ENCODE results near the gene SIL1.
"Not testable (repeated sequence)": the region's sequence is repeated elsewhere in the genome, so short reads cannot be mapped to it uniquely, and the experiment has no call there.

Gene SIL1

DNA sequence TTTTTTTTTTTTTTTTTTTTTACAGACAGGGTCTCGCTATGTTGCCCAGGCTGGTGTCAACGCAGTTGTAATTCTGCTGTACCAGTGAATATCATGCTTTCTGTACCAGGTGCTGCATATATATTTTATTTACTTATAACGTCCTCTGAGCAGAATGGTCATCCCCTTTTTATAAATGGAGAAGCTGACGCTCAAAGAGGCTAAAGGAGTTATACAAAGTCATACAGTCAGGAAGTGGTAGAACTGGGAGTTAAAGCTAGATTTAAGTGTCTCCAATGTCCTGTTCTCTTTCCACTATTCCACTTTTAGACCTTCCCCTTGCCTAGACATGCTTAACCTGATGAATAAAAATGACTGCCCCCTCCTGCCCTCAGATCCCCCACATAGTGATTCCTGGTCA is 1.2 kb upstream of the SIL1 start:
- no peak for DNase-seq

DNA sequence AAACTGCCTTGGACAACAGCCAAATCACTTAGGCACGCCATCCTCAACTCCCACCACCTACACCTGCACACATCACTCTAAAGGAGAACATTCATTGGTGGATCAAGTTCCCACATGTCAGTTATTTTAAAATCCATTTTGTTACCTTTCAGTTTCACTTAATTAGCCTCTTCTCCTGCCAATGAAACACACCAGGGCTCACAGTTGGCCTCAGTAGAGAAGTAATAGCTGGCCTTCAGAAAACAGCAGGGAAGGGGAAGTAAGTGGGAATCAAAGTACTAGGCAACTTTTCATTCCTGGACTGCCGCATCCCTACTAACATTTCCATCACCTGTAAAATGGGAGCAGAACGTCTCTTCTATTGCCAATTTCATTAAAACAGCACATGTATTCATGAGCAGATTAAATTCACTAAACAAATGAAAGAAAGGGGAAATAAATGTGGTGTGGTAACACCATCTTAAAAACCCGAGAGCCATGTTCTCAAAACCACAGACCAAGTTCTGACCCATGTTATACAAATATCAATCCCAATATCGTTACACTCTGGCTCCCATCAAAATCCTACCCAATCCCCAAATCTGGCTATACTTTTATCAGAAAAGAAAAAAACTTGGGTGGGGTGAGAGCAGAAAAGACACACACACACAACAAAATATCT is 1.7 kb downstream of the SIL1 start:
- DNase-seq: no peak

DNA sequence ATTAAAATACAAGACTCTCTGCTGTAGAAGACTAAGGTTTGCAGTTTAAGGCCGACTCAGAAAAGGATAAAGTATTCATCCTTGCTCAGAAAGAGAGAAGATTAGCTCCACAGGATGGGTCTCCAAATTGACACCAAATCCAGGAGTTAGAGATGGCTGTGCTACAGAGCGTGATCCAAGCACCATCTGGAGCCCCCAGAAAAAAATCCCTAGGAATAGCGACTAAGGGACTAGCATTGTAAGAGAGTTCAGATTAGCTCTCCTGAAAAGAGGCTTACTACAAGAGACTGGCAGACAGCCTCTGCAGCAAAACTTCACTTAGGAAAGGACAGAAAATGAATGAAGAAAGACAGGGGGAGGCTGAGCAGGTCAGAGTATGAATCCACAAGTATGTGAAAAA is 3.7 kb downstream of the SIL1 start:
- DNase-seq: no peak

DNA sequence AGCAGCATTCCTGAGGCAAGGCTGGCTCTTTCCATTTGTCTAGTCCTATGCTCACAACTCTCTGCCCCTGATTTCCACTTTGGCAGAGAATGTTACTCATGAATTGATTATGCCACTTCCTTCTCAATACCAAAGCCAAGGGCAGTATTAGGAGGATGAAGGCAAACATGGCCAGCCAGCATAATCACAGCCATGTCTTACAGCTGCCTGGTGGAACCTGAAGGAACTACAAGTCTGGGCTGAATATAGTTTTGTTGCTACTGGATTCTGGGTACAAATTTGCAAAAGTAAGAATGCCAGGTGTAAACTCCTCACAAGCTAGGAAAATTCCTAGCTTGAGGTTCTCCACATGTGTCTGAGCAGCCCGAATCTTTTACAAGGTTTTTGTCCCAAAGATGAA is 4.2 kb downstream of the SIL1 start:
- DNase-seq: no peak

DNA sequence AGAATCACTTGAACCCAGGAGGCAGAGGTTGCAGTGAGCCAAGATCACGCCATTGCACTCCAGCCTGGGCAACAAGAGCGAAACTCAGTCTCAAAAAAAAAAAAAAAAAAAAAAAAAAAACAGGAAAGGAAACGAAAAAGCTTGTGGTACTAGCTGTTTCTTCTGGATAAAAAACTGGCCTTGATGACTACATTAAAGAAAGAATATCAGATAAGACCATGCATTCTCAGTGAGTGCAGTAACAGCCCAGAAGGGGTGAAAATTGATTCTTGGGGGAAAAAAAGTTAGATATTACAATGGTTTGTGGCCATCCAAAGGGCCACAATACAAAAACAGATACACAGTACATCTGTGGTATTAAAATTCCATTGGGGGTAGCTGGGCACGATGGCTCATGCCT is 5.3 kb downstream of the SIL1 start:
- DNase-seq: not testable (repeated sequence)

DNA sequence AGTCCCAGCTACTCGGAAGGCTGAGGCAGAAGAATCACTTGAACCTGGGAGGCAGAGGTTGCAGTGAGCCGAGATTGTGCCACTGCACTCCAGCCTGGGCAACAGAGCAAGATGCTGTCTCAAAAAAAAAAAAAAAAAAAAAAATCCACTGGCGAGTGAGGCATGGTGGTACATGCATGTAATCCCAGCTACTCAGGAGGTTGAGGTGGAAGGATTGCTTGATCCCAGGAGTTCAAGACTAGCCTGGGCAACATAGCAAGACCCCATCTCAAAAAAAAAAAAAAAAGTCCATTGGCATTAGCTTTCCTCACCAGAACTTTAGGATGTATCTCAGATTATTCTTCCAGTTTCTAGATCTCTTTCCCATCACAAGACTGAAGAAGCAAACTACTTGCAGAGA is 6.2 kb downstream of the SIL1 start:
- DNase-seq: not testable (repeated sequence)

DNA sequence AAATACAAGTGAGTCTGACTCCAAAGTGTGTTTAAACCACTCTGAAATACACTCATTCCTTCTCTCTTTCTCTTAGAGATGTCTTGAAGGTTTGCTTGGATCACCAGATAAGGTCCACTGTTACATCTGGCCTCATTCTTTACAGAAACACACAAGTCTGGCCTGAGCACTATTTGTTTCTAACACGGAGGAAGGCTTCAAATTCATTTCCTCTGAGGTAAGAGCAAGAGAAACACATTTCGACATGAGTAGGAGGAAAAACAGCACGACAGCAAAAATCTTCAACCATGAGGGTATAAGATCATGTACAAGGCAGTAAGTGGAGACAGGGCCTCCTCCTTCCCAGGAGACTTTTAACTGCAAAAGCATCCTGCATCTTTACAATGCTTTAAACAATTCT is 8.0 kb downstream of the SIL1 start:
- no peak for DNase-seq

DNA sequence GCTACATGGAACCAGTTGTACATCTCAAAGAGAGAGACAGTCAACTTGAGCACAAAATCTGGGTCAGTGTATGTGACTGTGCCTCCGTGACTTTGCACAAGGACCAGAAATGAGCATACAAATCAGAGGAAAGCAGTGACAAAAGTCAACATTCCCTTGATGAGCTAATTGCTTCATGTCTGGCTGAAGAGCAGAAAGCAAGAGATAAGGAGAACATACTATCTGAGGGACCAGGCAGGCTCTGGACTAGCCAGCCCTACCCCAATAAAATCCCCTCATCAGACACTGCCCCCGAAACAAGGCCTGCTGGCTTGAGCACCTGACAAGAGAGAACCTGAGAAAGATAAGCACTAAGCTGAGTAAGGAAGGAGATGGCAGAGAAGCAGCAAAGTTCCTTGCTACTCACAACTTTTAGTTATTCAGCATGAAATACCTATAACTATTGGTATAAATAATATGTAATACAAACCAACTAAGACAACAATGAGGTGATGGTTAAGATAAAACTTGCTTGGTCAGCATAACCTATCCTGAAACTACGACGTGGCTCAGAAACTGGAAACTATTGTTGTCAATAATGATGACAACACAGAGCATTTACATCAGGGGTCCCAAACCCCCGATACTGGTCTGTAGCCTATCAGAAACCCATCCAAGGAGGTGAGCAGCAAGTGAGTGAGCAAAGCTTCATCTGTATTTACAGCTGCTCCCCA is 9.5 kb downstream of the SIL1 start:
- DNase-seq: no peak

DNA sequence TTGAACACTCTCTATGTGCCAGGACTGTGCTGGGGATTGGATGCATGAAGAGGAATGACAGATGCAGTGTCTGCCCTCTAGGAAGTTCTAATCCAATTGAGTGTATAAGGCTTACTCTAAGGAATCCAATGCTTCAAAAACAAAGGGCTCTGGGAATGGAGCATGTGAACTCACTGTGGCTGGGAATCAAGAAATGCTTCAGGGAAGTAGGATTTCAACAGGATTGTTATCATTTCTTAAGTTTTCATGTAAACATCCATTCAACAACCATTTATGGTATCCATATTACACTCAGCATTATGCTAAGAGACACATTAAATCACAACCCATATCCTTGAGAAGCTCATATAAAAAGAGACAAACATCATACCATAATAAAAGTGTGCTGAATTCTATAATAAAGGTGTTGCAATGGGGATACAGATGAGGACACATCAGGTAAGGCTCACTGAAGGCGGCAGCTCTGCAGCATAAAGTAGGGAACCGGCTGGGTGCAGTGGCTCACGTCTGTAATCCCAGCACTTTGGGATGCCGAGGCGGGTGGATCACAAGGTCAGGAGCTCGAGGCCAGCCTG is 11.3 kb downstream of the SIL1 start:
- DNase-seq: no peak

DNA sequence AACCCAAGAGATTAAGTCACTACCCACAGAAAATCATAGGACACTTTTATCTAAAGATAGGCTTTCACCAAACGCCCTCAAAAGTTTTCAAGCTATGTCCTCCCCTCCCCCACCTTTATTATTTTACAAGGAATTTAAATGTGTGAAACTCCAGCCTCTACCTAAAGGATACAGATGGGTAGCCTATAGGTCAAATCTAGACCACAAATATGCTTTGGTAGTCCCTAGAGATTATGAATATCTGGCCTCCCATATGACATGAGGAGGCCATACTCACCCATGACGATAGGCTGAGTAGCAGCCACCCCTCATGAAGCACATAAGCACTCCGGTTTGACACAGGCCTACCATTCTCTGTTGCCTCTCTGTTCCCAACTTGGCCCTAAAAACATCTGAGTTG is 11.9 kb downstream of the SIL1 start:
- DNase-seq: no peak

DNA sequence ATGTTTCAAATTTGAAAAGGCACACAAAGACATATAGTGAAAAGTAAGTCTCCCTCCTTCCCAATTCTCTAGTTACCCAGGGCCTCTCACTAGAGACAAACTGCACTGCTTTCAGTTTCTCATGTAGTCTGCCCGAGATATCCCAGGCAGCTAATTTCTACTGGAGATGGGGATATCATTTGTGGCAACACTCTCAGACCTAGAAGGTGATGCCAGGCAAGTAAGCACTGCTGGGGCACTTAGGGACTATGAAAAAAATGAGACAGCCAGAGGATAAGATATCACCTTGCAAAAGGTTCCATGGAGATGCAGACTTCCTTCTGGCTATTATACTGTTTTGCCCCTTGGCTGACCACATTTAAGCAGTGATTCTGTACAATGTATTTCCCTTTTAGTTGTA is 12.6 kb downstream of the SIL1 start:
- no peak for DNase-seq

DNA sequence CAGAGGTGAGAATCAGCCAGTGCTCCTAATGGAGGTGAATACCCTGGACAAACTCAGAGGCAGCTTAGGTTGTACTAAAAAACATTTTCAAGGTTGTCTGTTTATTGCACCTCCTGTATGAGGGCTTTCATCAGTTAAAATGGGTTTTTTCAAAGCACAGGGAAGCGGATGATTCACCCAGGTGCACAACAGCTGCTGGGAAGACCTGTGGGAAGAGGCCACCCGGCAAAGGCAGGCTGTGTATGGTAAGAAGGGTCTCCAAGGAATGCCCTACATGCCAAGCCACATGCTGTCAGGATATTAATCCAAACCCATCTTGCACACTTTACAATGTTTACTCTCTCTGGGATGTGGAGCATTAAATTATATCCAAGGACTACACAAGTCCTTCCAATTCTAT is 14.7 kb downstream of the SIL1 start:
- DNase-seq: no peak

DNA sequence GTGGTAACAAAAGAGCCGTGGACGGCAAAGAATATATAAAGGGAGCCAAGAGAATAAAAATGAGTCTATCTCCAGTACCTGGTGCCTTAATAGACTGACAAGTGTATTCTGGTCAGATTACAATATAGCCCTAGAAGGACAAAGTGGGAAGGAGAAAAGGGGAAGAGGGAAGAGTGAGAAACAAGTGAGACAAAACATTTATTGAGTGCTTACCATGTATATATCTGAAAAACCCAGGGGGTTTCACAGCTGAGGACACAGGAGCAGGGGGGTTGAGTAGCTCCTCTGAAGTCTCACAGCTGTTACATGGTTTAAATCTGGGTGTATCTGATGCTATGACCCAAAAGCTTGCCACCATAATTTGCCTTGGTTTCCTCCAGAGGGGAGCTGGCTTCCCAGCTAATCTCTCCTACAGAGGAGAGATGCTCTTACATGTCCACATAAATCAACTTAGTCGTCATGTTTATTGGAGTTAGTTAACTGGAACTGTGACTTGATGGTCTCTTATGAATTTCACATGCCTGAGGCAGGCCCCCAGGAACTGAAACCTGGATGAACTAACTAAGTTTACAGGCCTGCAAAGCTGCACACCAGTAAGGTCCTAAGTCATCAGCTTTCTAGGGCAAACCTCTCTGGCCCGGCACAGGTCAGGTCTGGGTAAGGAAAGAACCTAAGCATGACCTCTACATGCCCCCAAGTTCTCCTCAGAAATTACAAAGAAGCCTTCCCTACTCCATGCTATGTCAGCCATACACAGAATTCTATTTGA is 15.5 kb downstream of the SIL1 start:
- DNase-seq: no peak

DNA sequence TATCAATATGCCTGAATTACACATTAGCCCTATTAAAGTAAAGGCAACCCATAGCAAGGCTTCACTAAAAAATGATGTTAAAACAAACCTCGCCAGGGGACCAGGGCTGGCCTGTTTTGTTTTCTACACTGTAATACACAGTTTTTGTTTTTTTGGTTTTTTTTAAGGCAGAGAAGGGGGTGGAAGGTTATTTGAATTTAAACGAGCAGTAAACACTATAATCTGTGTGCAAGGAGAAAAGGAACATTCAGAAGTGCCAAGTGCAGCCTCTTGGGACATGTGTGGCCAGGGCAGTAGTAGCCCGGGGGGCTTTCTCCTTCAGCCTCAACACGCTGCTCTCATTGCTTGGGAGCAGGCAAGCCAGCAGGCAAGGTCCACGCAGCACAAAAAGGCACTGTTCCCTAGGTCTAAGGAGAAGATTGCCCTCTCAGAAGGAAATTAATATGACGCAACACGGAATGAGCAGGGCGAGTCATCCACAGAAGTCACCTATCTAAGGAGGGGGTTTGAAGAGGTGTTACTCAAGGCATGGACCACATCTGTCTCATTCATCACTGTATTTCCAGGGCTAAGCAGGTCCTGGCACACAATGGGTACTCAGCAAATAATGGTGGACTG is 16.2 kb downstream of the SIL1 start:
- DNase-seq: no peak

DNA sequence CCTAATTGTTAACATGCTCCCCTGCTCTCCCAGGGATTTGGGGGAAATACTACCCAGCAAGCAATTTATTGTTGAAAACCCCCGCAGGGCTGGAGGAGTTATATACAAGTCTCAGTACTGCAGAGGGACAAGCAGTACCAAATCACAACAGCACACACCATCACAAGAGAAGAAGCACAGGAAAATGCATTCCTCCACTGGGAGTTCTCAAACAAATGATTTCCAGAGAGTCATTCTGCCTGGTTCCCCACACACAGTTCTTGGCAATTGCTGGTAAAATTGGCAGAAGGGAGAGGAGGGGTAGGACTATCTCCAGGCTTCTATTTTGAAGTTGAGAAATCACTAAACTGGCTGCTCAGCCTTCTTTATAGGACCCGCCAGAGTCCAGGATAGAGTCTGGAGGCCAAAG is 16.8 kb downstream of the SIL1 start:
- DNase-seq: no peak

DNA sequence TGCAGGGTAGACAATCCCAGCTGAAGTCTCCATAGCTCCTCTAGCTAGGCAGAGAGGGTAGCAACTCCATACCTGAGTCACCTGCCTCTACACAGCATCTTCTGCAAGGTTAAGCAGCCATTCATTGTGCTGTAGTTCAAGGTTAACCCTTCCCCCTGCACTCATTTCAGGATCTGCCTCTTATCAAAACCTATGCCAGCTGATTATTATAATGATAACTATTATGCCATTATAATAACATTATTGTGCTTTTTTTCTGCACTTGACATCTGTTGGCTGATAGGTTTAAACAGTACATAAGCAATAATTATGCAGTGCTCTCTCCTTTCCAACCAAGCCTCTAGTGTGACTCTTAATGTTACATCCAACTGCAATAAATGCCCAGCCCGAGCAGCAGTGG is 17.3 kb downstream of the SIL1 start:
- DNase-seq: peak; percentile 72

DNA sequence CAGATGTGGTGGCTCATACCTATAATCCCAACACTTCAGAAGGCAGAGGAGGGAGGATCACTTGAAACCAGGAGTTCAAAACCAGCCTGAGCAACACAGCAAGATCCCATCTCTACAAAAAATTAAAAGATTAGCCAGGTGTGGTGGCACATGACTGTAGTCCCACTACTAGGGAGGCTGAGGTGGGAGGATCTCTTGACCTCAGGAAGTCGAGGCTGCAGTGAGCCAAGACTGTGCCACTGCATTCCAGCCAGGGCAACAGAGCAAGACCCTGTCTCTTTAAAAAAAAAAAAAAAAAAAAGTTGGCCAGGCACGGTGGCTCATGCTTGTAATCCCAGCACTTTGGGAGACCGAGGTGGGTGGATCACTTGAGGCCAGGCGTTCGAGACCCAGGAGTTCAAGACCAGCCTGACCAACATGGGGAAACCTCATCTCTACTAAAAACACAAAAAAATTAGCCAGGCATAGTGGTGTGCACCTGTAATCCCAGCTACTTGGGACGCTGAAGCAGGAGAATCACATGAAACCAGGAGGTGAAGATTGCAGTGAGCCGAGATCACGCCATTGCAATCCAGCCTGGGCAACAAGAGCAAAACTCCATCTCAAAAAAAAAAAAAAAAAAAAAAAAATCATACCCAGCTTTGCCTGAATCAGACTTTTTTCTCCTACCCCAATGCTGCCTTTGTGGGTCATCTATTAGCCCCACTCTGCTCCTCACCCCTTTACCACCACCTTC is 18.2 kb downstream of the SIL1 start:
- DNase-seq: not testable (repeated sequence)

DNA sequence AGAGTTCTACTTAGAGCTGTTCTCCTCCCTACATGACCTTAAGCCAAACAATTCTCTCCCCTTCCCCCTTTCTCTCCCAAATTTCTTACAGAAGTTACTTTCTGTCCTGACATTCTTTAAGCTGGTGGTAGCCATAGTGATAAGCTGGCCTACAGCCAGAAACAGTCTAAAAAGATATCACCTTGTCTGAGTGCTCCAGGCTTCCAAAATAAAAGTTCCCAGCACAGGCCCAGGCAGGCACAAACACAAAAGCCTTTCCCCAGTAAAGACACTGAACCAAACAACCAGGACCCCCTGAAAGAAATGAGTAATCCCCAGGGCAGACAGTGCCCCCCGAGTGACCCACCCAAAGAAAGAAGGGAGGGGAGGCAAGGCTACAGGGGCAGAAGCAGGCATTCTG is 19.2 kb downstream of the SIL1 start:
- no peak for DNase-seq

DNA sequence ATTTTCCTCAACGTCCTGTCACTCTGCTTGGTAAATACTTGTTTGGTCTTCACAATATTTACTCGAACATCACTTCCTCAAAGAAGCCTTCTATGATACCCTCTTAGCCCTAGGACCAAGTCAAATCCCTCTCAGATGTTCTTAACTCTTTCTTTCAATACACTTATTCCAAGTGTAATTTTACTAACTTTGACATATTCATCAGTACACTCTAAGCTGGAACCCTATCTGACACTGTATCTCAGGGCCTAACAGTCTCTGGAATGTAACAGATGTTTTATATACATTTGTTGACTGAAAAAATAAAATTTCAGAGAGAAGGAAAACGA is 19.6 kb downstream of the SIL1 start:
- DNase-seq: no peak

DNA sequence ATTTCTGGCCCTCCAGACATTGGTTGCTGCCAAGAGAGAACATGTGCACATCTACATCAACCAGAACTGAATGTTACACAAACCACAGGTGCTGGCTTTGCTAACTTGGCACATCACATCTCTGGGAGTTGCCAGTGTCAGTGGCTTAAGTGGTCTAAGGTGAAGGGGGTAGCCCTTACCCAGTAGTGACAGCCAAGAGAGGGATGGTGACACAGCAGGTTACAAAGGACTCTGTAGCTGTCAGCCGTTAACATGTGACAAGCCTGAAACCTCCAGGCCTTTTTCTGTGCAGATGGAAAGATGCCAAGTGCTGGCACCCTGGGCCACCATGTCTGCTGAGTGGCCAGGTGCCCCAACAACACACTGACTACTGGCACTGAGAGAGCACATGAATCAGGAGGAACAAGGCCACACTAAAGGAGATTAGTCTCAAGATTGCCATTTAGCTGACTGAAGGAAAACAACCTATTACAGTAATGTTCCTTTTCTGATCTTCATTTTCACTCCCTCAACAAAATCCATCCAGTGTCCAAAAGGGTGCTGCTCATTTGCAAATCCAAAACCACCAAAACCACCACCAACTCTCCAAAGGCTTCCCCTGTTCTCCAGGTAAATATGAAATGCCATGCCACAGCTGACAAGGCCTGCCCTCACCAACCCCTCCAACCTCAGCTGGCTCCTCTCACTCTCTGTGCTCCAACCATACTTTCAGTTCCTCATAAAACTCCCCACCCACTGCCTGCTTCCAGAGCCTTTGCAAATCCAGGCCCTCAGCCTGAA is 20.2 kb downstream of the SIL1 start:
- no peak for DNase-seq

DNA sequence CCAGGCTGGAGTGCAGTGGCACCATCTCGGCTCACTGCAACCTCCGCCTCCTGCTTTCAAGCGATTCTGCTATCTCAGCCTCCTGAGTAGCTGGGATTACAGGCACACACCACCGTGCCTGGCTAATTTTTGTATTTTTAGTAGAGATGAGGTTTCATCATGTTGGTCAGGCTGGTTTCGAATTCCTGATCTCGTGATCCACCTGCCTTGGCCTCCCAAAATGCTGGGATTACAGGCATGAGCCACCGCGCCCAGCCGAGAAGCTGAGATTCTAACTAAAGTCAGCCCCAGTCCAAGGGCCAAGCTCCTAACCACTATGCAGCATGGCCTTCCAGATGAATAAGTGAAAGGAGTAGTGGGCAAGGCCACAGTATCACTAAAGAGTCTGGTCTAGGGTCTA is 20.9 kb downstream of the SIL1 start:
- DNase-seq: not testable (repeated sequence)

DNA sequence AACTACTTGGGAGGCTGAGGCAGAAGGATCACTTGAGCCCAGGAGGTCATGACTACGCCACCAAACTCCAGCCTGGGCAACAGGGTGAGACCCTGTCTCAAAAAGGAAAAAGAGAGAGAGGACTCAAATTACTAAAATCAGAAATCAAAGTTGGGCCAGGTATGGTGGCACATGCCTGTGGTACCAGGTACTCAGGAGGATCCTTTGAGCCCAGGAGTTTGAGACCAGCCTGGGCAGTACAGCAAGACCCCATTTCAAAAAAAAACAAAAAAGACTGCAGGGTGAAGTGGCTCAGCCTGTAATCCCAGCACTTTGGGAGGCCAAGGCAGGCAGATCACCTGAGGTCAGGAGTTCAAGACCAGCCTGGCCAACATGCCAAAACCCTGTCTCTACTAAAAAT is 23.8 kb downstream of the SIL1 start:
- not testable (repeated sequence) for DNase-seq
